Stimulated activated CD4-positive, alpha-beta T cell treated with anti-CD3 and anti-CD28 coated beads, Interleukin-2, amount 100 ng/mL, for 48 hours (primary cell): ENCODE results near the gene POLH.
A peak's percentile ranks its signal among the peaks of the same experiment; 100 is the strongest.
"Not testable (repeated sequence)": the region's sequence is repeated elsewhere in the genome, so short reads cannot be mapped to it uniquely, and the experiment has no call there.

Experiments used
- DNase-seq, 2 donors: peaks; one replicate each; pipeline ENCODE4 v3.0.0-alpha.2; 2020

POLH gene

DNA sequence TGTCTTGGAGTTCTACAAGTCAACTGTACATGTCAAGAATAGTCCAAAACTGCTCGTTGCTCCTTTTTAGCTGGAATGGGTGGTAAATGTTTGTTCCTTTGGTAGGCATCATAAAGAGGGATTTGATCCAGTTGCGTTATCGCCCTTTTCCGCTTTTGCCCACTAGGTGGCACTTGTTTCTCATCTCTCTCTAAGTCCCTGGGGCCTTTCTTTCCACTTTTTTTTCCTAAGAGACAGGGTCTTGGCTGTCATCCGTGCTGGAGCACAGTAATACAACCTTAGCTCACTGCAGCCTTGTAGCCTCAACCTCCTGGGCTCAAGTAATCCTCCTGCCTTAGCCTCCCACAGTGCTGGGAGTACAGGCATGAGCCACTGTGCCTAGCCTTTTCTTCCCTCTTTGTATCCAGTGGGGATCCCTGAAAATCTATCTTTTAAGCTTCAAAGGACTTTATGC lies 32.4 kb downstream of the POLH start:
- peak; percentile 55 to 64 for DNase-seq

DNA sequence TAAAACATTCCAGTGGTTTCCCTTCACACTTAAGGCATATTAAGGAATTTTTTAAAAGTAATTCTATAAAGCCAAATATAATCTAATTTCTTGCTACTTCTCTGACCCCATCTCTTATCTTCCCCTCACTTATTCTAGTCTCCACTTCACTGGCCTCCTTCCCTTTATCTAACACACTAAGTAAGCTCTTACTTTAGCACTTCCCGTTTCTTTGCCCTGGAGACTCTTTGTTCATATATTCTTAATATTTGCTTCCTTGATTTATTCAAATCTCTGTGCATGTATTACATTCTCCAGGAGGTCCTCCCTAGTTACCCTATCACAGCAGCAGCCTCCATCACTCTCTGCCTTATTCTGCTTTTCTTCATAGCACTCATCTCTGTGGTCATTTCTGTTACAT lies 32.8 kb downstream of the POLH start:
- DNase-seq: no peak

DNA sequence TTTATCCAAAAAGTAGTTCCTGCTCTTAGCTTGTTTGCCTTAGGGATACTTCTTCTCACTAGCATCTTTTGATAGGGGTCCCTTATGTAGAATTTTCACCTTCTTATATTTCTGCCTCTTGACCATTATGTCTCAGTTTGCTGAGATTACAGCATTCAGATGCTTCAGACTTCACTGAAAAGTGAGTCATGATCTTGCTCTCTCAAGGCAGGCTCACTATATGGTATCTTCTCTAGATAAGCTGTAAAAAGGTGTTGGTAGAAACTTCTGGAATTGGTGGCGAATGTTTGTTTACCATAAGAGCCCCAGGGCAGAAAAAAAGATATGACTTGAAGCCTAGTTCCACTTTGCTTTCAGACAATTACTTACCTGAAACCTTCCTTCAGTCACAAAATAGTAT lies 33.4 kb downstream of the POLH start:
- no peak for DNase-seq

DNA sequence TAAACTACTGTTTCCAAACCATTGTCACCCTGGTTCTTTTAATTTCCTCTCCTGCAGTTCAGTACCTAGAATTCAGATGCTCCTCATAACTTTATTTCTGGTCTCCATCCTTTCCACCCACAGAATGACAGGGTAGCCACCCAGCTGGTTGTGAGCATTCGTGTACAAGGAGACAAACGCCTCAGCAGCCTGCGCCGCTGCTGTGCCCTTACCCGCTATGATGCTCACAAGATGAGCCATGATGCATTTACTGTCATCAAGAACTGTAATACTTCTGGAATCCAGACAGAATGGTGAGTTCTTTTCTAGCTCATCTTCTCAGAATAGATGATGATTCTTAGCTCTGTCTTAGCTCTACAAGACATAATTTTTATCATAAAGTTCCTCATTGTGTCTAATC lies 34.4 kb downstream of the POLH start:
- no peak for DNase-seq

DNA sequence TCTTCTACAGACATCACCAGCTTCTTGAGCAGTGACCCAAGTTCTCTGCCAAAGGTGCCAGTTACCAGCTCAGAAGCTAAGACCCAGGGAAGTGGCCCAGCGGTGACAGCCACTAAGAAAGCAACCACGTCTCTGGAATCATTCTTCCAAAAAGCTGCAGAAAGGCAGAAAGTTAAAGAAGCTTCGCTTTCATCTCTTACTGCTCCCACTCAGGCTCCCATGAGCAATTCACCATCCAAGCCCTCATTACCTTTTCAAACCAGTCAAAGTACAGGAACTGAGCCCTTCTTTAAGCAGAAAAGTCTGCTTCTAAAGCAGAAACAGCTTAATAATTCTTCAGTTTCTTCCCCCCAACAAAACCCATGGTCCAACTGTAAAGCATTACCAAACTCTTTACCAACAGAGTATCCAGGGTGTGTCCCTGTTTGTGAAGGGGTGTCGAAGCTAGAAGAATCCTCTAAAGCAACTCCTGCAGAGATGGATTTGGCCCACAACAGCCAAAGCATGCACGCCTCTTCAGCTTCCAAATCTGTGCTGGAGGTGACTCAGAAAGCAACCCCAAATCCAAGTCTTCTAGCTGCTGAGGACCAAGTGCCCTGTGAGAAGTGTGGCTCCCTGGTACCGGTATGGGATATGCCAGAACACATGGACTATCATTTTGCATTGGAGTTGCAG lies 37.9 kb downstream of the POLH start:
- no peak for DNase-seq

DNA sequence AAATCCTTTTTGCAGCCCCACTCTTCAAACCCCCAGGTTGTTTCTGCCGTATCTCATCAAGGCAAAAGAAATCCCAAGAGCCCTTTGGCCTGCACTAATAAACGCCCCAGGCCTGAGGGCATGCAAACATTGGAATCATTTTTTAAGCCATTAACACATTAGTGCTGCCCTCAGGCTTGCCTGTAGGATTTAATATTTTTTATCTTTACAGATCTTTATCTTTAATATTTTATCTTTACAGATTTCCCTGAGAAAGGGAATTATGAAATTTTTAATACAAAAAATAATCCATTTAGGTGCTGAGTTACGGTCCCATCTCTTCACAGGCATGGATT lies 38.4 kb downstream of the POLH start:
- no peak for DNase-seq

DNA sequence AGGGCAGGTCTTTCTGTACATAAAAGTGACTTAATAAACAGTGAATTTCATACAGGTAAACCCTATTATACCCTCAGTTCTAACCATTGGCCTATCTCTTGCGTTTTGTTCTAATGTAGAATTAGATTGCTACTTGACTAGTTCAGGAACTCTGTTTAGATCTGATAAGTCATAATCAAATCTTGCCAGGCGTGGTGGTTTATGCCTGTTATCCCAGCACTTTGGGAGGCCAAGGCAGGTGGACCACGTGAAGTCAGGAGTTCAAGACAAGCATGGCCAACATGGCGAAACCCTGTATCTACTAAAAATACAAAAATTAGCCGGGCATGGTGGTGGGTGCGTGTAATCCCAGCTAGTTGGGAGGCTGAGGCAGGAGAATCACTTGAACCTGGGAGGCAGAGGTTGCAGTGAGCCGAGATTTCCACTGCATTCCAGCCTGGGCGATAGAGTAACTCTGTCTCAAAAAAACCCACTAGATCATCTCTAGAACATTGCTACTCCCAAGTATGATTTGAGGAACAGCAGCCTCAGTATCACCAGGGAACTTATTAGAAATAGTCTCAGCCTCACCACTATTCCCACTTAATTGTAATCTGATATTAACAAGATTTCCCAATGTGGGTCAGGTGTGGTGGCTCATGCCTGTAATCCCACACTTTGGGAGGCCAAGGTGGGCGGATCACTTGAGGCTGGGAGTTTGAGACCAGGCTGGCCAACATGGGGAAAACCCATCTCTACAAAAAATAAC lies 40.9 kb downstream of the POLH start:
- no peak for DNase-seq

DNA sequence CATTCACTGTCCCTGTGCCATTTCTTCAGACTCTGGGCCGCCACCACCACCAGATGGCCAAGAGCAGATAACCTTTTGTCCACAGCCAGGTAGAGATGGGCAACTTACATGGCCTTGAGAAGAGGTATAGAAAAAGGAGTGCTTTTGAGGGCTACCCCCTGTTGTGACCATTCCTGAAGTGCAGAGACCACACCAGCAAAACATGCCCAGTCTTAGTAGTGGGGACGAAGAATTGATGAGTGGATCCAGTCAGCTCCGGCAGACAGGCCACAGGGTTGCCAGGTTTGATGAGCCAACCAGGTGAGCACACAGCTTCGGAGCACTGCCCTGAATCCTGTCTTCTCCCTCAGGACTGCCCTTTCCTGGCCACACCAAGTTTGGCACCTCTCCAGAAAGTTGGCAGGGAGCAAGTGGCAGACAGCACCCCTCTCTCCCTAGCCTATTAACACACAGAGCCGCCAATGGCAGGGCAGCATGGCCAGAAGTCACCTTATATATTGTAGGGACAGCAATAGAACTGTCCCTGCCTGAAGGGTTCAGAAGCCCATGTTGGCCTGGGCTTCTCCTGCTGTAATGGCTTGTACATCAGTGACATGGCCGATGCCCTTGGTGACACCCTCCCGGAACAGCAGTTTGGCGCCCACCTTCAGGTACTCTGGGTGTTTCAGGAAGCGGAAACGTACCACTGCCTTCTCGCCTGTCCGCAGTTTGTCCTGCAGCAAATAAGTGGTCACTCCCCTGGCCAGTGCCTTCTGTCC lies 45.3 kb downstream of the POLH start:
- no peak for DNase-seq

DNA sequence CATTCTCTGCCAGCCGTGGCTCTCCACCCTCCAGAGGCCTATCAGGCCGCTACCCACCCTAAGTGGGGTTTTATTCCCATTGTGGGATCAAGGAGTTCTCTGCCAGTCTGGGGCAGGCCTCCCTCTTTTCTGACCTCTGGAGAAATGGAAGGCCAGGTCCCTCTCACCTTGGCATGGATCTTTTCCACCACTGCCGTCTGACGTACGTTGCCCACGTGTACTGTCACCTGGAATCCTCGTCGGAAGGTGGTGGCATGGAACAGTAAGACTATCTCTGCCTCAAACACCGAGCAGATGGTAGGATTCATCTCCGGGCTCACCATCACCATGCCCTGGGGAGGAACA lies 45.8 kb downstream of the POLH start:
- DNase-seq: no peak

DNA sequence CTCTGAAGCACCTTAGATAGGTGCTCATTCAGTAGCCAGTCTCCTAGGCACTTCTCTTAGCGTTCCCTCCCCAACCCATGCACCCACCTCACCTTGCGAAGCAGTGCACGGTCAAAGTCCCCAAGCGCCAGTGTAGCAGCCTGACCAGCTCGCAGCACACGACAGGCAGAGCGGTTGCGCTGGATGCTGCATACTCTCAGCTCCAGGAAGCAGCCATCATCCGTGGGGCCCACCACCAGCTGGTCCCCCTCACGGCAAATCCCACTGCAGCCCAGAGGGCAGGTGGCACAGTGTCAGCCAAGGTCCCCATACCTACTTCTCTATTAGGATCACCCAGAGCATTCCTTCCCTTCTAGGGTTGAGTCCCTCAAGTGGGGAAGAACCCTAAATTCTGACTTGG lies 46.6 kb downstream of the POLH start:
- no peak for DNase-seq

DNA sequence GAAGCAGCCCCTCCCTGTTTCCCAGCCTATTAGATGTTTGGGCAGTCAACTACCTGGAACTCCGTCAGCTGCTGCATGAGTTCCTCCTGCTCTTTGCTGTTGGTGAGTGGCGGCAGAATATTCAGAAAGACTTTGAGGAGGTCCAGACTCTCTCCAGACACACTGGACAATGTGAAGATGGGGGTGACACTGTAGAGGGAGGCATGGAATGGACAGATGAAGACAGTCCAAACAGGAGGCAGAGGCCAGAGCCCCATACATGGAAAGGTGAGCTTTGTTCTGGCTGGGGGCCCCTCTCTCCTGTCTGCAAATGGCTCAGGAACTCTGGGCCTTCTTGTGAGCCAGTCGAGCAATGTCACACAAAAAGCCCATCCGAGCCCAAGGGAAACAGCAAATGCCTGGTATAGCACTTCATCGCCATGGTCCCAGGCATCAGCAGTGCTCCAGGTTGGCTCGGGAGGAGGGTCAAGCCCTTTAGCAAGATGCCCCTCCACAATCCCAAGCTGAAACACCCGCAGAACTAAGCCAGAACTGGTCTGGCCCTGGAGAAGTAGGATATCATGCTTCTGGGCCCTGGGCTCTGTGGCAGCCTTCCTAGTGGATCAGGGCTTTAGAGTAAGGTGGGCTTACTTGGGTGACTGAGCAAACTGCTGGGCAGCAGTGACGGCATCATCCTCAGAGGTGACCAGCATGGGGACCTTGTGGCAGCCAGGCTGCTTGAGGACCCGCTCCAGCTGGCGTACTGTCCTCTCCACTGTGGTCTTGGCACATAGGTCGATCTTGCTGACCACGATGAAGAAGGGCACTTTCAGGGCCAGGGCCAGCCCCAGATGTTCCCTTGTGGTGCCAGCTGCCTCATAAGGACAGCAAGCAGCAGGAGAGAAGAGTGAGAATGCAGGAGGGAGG lies 48.1 kb downstream of the POLH start:
- no peak for DNase-seq

DNA sequence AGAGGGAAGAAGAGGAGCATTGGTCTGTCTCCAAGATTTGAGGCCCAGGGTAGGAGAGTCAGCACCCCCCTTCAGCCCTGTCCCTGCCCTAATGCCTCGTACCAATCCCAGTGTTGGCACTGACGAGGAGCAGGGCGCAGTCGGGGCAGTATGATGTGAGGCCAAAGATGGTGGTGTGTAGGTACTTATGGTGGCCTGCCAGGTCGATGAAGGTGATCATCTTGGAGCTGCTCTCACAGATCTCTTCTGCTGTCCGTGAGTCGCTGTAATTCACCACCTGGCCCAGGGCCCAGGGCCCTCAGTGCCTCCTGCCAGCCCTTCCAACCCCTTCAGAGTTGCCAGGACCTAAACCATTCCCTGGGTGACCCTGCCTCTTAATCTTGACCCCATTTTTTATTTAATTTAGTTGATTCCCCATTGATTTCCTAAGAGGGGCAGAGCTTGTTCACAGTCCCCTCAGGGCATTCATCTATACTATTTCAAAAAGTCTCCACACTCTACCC lies 48.9 kb downstream of the POLH start:
- no peak for DNase-seq

DNA sequence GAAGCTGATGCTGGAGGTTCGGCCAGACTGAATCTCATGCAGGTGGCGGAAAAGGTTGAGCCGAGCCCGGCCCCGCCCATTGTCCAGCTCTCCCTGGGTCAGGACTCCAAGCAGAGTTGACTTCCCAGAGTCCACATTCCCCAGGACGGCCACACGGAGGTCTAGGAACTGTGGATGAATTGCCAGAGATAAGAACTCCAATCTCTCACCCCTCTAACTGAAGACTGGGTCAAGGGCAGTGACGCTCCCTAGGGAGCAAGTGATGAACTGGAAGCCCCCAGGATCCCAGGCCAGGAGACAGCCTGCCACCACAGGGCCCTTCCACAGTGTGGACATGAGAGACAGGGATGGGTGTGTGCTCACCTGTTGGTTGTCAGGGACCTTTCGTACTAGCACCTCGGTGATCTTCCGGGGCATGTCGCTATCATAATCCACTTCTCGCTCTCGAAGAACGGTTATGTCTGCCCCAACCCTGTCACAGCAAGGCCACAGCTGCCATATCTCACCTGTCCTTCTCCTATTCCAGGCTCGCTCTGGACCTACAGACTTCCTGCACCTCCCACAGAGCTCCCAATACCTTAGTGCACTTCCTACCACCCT lies 49.5 kb downstream of the POLH start:
- no peak for DNase-seq

DNA sequence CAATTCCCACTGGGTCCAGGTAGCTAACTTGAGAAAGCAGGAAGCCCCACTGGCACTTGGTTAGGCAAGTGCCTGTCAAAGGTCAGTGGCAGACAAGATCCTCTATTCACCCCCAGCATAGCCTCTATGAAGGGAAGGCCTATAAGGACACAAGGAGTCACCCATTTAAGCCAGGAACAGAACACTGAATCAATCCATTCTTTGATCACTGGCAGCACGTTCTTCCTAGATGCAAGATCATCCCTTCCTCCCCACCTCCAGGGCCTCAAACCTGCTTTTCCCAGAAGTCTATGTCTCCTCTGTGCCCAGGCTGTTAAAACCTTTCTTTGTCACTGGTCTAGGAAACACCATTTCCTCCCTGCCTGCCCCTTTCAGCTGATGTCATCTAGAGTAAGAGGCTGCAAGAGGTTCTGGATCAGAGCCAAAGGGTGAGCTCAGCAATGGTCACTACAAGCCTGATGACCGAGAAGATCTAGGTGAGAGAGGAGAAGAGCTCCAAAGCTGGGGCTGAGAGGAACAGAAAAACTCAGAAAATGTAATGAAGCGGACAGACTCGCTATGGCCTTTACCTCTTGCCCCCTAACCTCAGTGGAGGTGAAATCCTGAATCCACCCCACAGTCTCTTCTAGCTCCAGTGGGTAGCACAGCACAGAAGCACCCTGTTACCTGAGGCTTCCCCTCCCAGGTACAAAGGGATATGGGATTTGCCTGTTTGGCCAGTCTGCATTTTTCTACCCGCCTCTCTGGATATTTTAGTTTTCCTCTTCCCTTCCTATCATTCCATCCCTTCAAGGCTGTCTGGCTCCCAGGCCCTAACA lies 51.2 kb downstream of the POLH start:
- DNase-seq: no peak

DNA sequence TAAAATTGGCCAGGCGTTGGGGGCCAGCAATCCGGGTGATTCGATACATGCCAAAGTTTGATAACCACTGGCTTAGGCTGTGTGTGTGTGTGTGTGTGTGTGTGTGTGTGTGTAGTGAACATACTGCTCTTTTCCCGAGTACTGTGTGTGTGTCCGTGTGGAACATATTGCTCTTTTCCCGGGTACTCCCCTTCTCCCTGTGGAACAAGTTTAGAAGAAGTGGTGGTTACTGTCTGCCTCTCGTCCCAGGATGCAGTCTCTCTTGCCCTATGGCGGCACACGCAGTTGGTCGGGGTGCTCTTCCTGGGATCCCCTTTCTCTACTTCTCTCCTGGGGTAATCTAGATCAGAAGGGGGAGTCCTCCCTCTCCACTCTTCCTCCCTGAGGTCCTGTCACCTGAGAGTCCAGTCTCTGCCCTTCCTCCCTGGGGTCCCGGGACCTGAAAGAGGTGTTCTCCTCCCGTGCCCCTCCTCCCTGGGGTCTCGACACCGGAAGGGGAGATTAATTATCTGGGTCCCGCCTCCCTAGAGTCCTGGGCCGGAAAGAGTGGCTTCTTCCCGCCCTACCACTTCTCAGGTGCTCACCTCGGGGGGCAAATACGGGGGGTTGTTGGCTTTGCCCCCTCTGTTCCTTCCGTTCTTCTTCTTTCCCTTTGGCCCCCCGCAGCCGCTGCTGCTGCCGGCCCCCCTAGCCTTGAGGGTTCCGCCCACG lies 52.6 kb downstream of the POLH start:
- DNase-seq: peak; percentile 40 to 44

DNA sequence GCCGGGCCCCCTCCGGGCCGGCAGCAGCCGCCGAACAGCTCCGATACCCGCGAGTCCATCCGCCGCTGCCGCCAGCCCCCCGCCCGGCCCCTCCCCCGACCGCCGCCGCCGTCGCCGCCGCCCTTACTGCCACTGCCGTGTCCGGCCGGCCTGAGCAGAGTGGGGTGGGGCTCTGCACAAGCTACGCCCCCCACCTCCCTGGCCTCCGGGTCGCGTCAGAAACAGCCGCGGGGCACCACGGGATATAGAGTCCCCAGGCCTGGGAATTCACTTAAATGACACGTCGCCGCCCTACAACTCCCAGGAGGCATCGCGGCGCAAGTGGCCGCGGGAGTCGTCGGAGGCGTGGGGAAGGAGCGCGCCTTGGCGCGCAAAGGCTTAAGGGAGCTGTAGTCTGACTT lies 53.1 kb downstream of the POLH start, which contains the start of gene GTPBP2:
Gene GTPBP2 (minus strand): TSS at position 161 of the 401 bp plus-strand sequence. CDS start 102 bp downstream, at position 59.
- peak; percentile 93 for DNase-seq

DNA sequence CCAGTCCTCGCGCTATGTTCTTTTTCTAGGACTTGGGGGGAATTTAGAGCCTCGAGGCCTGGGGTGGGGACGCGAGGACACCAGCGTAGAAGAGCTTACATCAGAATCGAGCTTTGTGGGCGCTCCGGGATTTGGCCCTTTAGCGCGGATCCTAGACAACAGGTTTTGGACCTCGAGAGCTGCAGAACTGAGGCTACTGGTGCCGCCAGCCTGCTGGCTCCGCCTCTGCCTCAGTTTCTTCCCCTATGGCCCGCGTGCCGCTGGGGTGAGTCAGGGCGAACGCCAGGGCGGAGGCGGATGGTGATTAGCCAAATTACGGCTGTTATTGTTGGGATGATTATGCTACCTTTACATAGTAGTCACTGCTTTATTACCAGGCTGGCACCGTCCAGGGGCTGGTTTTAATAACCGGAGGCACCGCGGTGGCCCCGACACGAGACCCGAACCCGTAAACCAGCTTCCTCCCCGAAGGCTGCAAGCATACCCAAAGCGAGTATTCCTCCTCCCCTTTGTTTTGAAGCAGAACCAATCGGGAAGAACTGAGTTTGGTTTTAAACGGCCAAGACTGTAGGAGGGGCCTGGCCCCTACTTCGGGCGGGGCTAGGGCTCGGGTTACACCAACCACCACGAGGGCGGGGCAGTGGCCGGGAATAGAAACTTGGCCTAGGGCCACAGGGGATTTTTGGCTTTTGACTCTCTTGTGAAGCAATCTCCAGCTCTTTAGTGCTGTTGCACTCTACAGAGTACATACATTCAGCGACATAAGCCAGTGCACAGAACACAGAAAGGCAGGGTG lies 53.7 kb downstream of the POLH start:
- DNase-seq: peak; percentile 83 to 86

DNA sequence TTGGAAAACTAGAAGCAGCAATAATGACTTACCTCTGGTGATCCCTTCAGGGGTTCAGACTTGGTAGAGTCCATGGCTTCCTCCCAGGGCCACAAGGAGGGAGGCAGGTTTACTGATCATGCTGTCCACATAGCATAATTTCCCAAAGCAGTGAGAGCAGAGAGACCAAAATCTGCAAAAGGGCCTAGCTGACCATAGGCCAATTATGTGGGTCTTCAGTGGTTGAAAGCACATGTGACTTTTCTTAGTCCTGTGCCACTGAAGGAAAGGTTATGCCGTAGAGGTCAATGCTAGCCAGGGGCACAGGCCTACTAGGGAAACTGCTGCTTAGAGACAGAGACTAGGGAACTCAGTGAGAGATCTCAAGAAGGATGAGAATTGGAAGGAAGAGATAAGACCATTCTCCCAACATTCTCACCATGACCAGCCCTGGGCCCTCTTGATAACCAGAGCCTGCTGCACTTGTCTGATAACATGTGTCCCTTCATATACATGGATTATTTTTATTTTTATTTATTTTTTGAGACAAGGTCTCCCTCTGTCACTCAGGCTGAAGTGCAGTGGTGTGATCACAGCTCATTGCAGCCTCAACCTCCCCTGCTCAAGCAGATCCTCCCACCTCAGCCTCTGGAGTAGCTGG lies 55.1 kb downstream of the POLH start:
- DNase-seq: no peak

DNA sequence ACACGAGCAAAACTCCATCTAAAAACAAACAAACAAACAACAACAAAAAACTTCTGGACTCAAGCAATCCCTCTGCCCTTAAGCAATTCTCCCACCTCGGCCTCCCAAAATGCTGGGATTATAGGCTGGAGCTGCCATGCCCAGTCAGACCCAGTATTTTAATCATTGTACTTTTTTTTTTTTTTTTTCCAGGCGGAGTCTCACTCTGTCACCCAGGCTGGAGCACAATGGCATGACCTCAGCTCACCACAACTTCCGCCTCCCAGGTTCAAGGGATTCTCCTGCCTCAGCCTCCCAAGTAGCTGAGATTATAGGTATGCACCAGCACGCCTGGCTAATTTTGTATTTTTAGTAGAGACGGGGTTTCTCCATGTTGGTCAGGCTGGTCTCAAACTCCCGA lies 57.0 kb downstream of the POLH start:
- DNase-seq: not testable (repeated sequence)
